Measurements from ENCODE around the gene CD1B.

GRCh38 chr1:158323866-158324265, 7.5 kb downstream of the CD1B start:
- TF ChIP-seq CTCF (IDR thresholded peaks at IDR 0.05; ENCODE audit: extremely low read depth in 1 of 2, insufficient read depth in 1 of 2, low read depth in 1 of 2, low read length in 2 of 2) (no peak), EZH2 (IDR thresholded peaks at IDR 0.05; ENCODE audit: borderline replicate concordance, low read depth, low read length, severe bottlenecking) (no peak)

Data from endothelial cell of umbilical vein (primary cell).